Activated CD8-positive, alpha-beta T cell treated with anti-CD3 and anti-CD28 coated beads for 36 hours (primary cell): Measurements from ENCODE around the gene KAZN. TPM values are rescaled to one million over a fixed set of nuclear protein-coding genes. Genes with fewer than 3 reads are reported as not detected.

Experiments used
- ATAC-seq: fragments of 200-7000 bp; cut with Tn5 transposase; one replicate; pipeline ENCODE4 v1.10.0; 2021; ENCODE audit warnings: mild to moderate bottlenecking, moderate library complexity
- CTCF ChIA-PET: fragments of 350-600 bp; sonication (Branson Sonifier 250); formaldehyde crosslinking; loops from one replicate; lab custom pipeline; 2021; ENCODE audit warnings: antibody characterized with exemption; lab: Charles Lee
- POLR2A ChIA-PET: fragments of 350-600 bp; sonication (Branson Sonifier 250); formaldehyde crosslinking; loops from one replicate; lab custom pipeline; 2021; ENCODE audit warnings: antibody characterized with exemption; lab: Charles Lee
- DNase-seq: peaks from one replicate; pipeline ENCODE4 v3.0.0-alpha.2; 2020
- H3K27ac Mint-ChIP-seq: one replicate; pipeline ENCODE4 v1.8.0; 2021; ENCODE audit warnings: mild to moderate bottlenecking, mixed read lengths
- H3K27me3 Mint-ChIP-seq: one replicate; pipeline ENCODE4 v1.8.0; 2021; ENCODE audit warnings: mixed read lengths
- H3K36me3 Mint-ChIP-seq: one replicate; pipeline ENCODE4 v1.8.0; 2021; ENCODE audit warnings: low read depth, mixed read lengths
- H3K4me1 Mint-ChIP-seq: one replicate; pipeline ENCODE4 v1.8.0; 2021; ENCODE audit warnings: low read depth, mixed read lengths
- H3K4me3 Mint-ChIP-seq: one replicate; pipeline ENCODE4 v1.8.0; 2021; ENCODE audit warnings: mild to moderate bottlenecking, moderate library complexity, mixed read lengths
- H3K9me3 Mint-ChIP-seq: one replicate; pipeline ENCODE4 v1.8.0; 2021; ENCODE audit warnings: mixed read lengths
- intact Hi-C: fragments of 100-400 bp; cut with micrococcal nuclease; formaldehyde crosslinking; loops from one replicate; pipeline ENCODE4 v1.10.0; 2022
- total RNA-seq, 2 experiments: library from RNA; stranded (reverse); gene quantifications; one replicate each; pipeline ENCODE4 v1.2.3, GENCODE V29; 2021
- TF ChIP-seq, protein P1 (sequence below): fragments of 200-600 bp; IDR thresholded peaks from one replicate; pipeline ENCODE4 v1.8.0; 2022; ENCODE audit warnings: antibody characterized with exemption, mild to moderate bottlenecking

Gene KAZN
- total RNA-seq, 2 experiments from 2014 or later: 1.7 to 1.9 TPM

DNA sequence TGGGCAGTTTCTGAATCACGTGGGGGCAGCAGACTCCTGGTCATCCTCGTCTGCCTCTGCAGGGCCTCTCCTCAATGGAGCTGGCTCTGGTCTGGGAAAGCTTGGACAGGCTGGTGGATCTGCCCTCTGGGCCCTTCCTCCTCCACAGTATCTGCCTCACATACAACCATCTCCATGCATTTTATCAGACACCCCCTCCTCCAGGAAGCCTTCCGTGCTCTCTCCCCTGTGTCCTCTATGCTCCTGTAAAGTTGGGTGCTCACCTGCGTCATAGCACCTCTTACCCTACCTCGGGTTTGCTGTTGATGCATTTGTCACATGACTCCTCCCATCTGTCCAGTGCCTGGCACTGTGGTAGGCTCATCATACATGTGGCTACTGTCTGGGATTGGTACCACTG lies 459.3 kb downstream of the KAZN start:
- Mint-ChIP-seq H3K27ac (no peak overlapping the region), H3K9me3 (peaks cover 4% of the 10 kb centered on the region), H3K4me1 (no peaks in the 10 kb centered on the region), H3K36me3 (no peaks in the 10 kb centered on the region), H3K4me3 (no peak overlapping the region), H3K27me3 (no peaks in the 10 kb centered on the region)
- DNase-seq (no peak), ATAC-seq (no peak)
- ChIA-PET POLR2A (no interaction called here), CTCF (no interaction called here)
- intact Hi-C loops: no loop called here
- TF ChIP-seq, protein P1, sequence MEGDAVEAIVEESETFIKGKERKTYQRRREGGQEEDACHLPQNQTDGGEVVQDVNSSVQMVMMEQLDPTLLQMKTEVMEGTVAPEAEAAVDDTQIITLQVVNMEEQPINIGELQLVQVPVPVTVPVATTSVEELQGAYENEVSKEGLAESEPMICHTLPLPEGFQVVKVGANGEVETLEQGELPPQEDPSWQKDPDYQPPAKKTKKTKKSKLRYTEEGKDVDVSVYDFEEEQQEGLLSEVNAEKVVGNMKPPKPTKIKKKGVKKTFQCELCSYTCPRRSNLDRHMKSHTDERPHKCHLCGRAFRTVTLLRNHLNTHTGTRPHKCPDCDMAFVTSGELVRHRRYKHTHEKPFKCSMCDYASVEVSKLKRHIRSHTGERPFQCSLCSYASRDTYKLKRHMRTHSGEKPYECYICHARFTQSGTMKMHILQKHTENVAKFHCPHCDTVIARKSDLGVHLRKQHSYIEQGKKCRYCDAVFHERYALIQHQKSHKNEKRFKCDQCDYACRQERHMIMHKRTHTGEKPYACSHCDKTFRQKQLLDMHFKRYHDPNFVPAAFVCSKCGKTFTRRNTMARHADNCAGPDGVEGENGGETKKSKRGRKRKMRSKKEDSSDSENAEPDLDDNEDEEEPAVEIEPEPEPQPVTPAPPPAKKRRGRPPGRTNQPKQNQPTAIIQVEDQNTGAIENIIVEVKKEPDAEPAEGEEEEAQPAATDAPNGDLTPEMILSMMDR: no peak

DNA sequence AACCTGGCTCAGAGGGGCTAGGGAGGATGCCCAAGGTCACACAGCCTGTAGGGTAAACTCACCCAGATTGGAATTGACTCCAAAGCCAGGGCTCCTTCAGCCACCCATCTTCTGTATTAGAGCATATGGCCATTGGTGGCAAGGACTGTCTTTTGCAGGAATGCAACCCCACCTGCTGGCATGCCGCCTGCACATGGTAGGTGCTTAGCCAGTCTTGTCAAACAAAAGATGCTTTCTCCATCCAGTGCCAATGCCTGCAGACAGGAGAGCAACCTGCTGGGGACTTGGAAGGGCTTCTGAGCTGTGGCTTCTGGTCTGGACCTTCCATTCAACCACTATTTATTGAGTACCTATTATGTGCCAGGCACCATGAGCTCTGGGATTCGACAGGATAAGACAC lies 459.8 kb downstream of the KAZN start:
- TF ChIP-seq, protein P1: no peak
- no peaks in the 10 kb centered on the region for H3K4me1 Mint-ChIP-seq
- ATAC-seq (no peak), DNase-seq (no peak)
- CTCF ChIA-PET: no interaction called here
- H3K27ac Mint-ChIP-seq: no peak overlapping the region
- H3K4me3 Mint-ChIP-seq: no peak overlapping the region
- H3K27me3 Mint-ChIP-seq: no peaks in the 10 kb centered on the region
- H3K9me3 Mint-ChIP-seq: peaks cover 4% of the 10 kb centered on the region
- POLR2A ChIA-PET: no interaction called here
- intact Hi-C loops: no loop called here
- no peaks in the 10 kb centered on the region for H3K36me3 Mint-ChIP-seq

DNA sequence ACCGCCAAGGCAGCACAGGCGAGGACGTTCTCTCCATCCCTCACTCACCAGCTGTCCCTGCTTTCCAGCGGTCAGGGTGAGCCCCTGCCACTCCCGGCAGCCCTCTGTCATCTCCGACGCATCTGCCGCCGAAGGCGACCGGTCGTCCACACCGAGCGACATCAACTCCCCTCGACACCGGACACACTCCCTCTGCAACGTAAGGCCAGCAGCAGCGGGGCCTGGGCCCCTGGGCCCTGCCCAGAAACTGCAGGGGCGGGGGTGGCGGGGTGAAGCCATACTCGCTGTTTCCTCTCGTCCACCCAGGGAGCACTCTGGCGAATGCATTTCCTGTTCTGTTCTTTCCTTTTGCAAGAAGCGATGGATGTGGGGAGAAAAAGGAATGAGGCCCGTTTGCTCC lies 461.6 kb downstream of the KAZN start:
- TF ChIP-seq, protein P1: no peak
- ChIA-PET CTCF (interaction anchor here (1.7 kb wide), 1 partner anchor 39 kb away, joined by 5 read pairs; no protein-coding TSS in a partner anchor), POLR2A (no interaction called here)
- ATAC-seq: no peak
- H3K27ac Mint-ChIP-seq: no peak overlapping the region
- no peak for DNase-seq
- H3K36me3 Mint-ChIP-seq: no peaks in the 10 kb centered on the region
- no peak overlapping the region for H3K4me3 Mint-ChIP-seq
- peaks cover 4% of the 10 kb centered on the region for H3K9me3 Mint-ChIP-seq
- intact Hi-C loops: no loop called here
- H3K27me3 Mint-ChIP-seq: no peaks in the 10 kb centered on the region
- no peaks in the 10 kb centered on the region for H3K4me1 Mint-ChIP-seq

DNA sequence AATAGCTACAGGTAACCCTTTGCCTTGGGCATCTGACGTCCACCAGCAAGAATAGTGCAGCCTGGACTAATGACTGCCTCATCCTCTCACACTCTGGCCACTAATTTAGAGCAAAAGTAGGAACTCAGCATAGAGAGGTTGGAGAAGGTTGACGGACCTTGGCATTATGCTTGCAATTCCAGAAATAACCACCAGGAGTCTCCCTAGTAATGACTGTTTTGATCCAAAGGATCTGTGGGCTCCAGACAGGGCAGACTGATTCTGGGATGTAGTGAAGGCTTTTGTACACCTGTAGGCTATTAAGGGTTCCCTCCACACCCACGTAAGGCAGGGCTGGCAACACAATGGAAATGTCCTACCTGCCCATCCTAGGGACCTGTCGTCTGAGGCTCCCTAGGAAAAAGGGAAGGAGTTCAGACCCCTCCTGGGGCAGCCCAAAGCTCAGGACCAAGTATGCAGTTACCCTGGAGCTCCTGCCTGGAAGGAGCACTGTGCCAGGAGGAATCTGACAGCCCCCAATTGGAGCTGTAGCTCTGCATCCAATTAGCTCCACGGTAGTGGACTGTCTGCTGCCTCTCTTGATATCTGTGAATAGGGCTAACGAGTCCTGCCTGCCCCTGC lies 464.1 kb downstream of the KAZN start:
- Mint-ChIP-seq H3K9me3 (peaks cover 4% of the 10 kb centered on the region), H3K27ac (no peak overlapping the region), H3K36me3 (no peaks in the 10 kb centered on the region), H3K27me3 (no peaks in the 10 kb centered on the region), H3K4me1 (peaks cover 3% of the 10 kb centered on the region), H3K4me3 (no peak overlapping the region)
- ATAC-seq: no peak
- ChIA-PET CTCF (interaction anchor here (0.9 to 1.9 kb wide), 4 partner anchors 14 to 45 kb away, joined by 3 to 10 read pairs (median 4); no protein-coding TSS in a partner anchor), POLR2A (no interaction called here)
- TF ChIP-seq, protein P1: peak; percentile 75
- DNase-seq: no peak
- intact Hi-C loops: no loop called here

DNA sequence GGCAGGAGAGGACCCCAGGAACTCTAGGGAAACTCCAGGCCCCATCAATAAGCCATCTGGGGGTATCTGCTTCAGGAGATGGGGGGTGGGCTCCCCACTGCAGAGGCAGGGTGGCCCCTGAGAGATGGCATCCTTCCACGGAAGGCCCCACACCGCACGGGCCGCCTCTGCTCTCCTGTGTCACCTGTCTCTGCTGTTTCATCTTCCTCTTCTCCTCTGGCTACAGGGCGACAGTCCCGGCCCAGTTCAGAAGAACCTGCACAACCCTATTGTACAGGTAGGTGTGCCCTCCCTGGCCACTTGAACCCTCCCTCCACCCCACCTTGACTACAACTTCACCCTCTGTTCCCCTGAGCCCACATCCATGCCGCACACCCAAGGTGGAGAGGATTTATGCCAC lies 464.9 kb downstream of the KAZN start:
- H3K4me1 Mint-ChIP-seq: peaks cover 3% of the 10 kb centered on the region
- no peaks in the 10 kb centered on the region for H3K36me3 Mint-ChIP-seq
- peaks cover 4% of the 10 kb centered on the region for H3K9me3 Mint-ChIP-seq
- POLR2A ChIA-PET: no interaction called here
- CTCF ChIA-PET: interaction anchor here (1.1 to 1.9 kb wide), 2 partner anchors 37 to 44 kb away, joined by 3 to 10 read pairs; no protein-coding TSS in a partner anchor
- TF ChIP-seq, protein P1: no peak
- no peak overlapping the region for H3K4me3 Mint-ChIP-seq
- intact Hi-C loops: no loop called here
- ATAC-seq (no peak), DNase-seq (no peak)
- no peak overlapping the region for H3K27ac Mint-ChIP-seq
- no peaks in the 10 kb centered on the region for H3K27me3 Mint-ChIP-seq
